ENCODE measurements around the gene NBPF15. TPM values are rescaled to one million over a fixed set of nuclear protein-coding genes. Genes with fewer than 3 reads are reported as not detected.
"Not testable (repeated sequence)": the region's sequence is repeated elsewhere in the genome, so short reads cannot be mapped to it uniquely, and the experiment has no call there.

NBPF15 gene
- total RNA-seq, 1 donor from 2014 or later: 7.3 TPM

GRCh38 chr1:144412068-144412471 lies 49.4 kb downstream of the NBPF15 start:
- DNase-seq (ENCODE audit: missing footprints): peak; percentile 88
- ATAC-seq: peak; percentile 95
- intact Hi-C loops (cut with DNase I): not testable (repeated sequence)

DNA sequence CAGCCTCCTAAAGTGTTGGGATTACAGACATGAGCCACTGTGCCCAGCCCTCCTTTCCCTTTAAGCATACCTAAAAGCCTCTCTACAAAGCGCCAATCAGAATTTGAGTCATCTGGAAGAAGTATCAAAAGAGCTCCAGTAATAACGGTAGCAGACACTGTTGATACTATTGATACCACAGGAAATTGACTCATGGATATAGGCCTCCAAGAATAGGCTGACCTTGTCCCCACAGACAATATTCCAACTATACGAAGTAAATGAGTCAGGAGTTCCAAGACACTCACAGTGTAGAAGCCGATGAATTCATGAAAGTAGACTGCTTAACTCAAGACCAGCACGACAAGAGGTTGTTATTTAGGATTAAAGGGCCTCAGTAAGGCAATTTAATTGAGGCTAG lies 58.7 kb downstream of the NBPF15 start:
- intact Hi-C loops (cut with DNase I); ATAC-seq; DNase-seq (ENCODE audit: missing footprints): not testable (repeated sequence)

- ATAC-seq; DNase-seq (ENCODE audit: missing footprints); intact Hi-C loops (cut with DNase I): not testable (repeated sequence)
Observed at GRCh38 chr1:144371651-144372050, 89.8 kb downstream of the NBPF15 start.

Other genes with a start within 250 kb of the NBPF15 start
- gene PPIAL4E, start 88.0 kb downstream of the NBPF15 start, total RNA-seq: not detected
- not detected for gene PPIAL4F, start 131.2 kb upstream of the NBPF15 start, total RNA-seq